Endothelial cell of umbilical vein (primary cell): Measurements from ENCODE around the gene VWA8.

Experiments
- CTCF ChIP-seq, 2 donors: IDR thresholded peaks; 1 replicate in 1 of 2; 2 replicates in 1 of 2; pipeline ENCODE4 v1.5.1; 2011; ENCODE audit warnings: low read length in 2 of 2, mild to moderate bottlenecking in 2 of 2, moderate library complexity in 2 of 2, control low read depth in 1 of 2, inconsistent platforms in 1 of 2, low read depth in 1 of 2; ENCODE audit not compliant: insufficient read depth in 1 of 2; ENCODE audit errors: extremely low read depth in 1 of 2
- EZH2 ChIP-seq: IDR thresholded peaks from 2 replicates; pipeline ENCODE4 v1.6.1; 2012; ENCODE audit warnings: borderline replicate concordance, low read depth, mild to moderate bottlenecking, moderate library complexity, low read length, inconsistent platforms; ENCODE audit not compliant: severe bottlenecking
- FOS ChIP-seq: IDR thresholded peaks from 2 replicates; pipeline ENCODE4 v1.6.1; 2011; ENCODE audit warnings: mild to moderate bottlenecking, low read length, moderate library complexity, borderline replicate concordance; ENCODE audit not compliant: insufficient read depth
- MYC ChIP-seq: IDR thresholded peaks from one replicate; pipeline ENCODE4 v1.6.1; 2011; ENCODE audit warnings: mild to moderate bottlenecking, low read depth, low read length
- POLR2A ChIP-seq: IDR thresholded peaks from 2 replicates; pipeline ENCODE4 v1.6.1; 2012; ENCODE audit warnings: low read depth, mild to moderate bottlenecking, control low read depth, low read length
- POLR2AphosphoS5 ChIP-seq: IDR thresholded peaks from 2 replicates; pipeline ENCODE4 v1.6.1; 2012; ENCODE audit warnings: low read depth, mild to moderate bottlenecking, control low read depth, low read length, moderate library complexity; ENCODE audit not compliant: insufficient read depth
- TF ChIP-seq, protein P1 (sequence below): IDR thresholded peaks from 2 replicates; pipeline ENCODE4 v1.6.1; 2011; ENCODE audit not compliant: insufficient read depth, insufficient read length

DNA sequence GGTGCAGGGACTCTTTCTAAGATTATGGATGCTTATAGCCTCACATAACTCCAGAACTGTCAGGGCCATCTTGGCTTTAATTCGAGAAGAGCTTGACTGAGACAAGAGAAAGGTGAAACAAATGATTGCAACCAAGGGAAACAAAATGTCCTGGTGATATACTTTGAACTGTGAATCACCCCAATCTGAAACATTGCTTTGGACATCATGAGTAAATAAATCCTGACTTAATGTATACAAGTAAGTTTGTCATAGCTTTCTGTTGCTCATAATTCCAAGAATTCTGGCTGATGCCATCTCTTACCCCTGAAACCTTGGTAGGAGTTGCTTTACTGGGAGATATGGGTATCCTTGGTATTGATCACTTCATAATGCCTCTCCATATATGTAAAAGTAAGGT is 5.8 kb upstream of the VWA8 start:
- no peak for TF ChIP-seq CTCF (IDR thresholded peaks at IDR 0.05; ENCODE audit: extremely low read depth in 1 of 2, insufficient read depth in 1 of 2, low read depth in 1 of 2, low read length in 2 of 2)
- no peak for TF ChIP-seq POLR2AphosphoS5
- no peak for TF ChIP-seq POLR2A
- TF ChIP-seq FOS = no peak
- TF ChIP-seq MYC = no peak
- TF ChIP-seq EZH2 = no peak
- TF ChIP-seq, protein P1, sequence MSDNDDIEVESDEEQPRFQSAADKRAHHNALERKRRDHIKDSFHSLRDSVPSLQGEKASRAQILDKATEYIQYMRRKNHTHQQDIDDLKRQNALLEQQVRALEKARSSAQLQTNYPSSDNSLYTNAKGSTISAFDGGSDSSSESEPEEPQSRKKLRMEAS = no peak
